Measurements from ENCODE around the gene CLTCL1. TPM values are rescaled to one million over a fixed set of nuclear protein-coding genes. Genes with fewer than 3 reads are reported as not detected.
"Not testable (repeated sequence)": the region's sequence is repeated elsewhere in the genome, so short reads cannot be mapped to it uniquely, and the experiment has no call there.

The CLTCL1 gene
- total RNA-seq, 1 donor from 2014 or later: 2.8 TPM

GRCh38 chr22:19290400-19291217 lies 910 bp downstream of the CLTCL1 start:
- DNase-seq (ENCODE audit: low read depth in 2 of 2): peak in 1 of 2 donors; percentile 10

- no peak for DNase-seq (ENCODE audit: low read depth in 2 of 2)
Measured at GRCh38 chr22:19289475-19290161, 1.9 kb downstream of the CLTCL1 start.

GRCh38 chr22:19287889-19288288 lies 3.6 kb downstream of the CLTCL1 start:
- no peak for DNase-seq (ENCODE audit: low read depth in 2 of 2)

GRCh38 chr22:19287076-19287707 lies 4.3 kb downstream of the CLTCL1 start:
- DNase-seq (ENCODE audit: low read depth in 2 of 2): no peak

GRCh38 chr22:19285831-19286230 lies 5.7 kb downstream of the CLTCL1 start:
- DNase-seq (ENCODE audit: low read depth in 2 of 2): no peak

- not testable (repeated sequence) for DNase-seq (ENCODE audit: low read depth in 2 of 2)
Measured at GRCh38 chr22:19279143-19279542, 12.4 kb downstream of the CLTCL1 start.

- no peak for DNase-seq (ENCODE audit: low read depth in 2 of 2)
Measured at GRCh38 chr22:19277785-19278184, 13.7 kb downstream of the CLTCL1 start.

GRCh38 chr22:19275919-19276600 lies 15.5 kb downstream of the CLTCL1 start:
- DNase-seq (ENCODE audit: low read depth in 2 of 2): no peak

- DNase-seq (ENCODE audit: low read depth in 2 of 2): no peak
Measured at GRCh38 chr22:19275513-19275912, 16.0 kb downstream of the CLTCL1 start.

- no peak for DNase-seq (ENCODE audit: low read depth in 2 of 2)
Measured at GRCh38 chr22:19275104-19275503, 16.4 kb downstream of the CLTCL1 start.

- no peak for DNase-seq (ENCODE audit: low read depth in 2 of 2)
Measured at GRCh38 chr22:19271856-19272535, 19.5 kb downstream of the CLTCL1 start.

- DNase-seq (ENCODE audit: low read depth in 2 of 2): no peak
Measured at GRCh38 chr22:19271273-19271855, 20.2 kb downstream of the CLTCL1 start.

- no peak for DNase-seq (ENCODE audit: low read depth in 2 of 2)
Measured at GRCh38 chr22:19270873-19271272, 20.6 kb downstream of the CLTCL1 start.

- no peak for DNase-seq (ENCODE audit: low read depth in 2 of 2)
Measured at GRCh38 chr22:19266547-19267086, 24.9 kb downstream of the CLTCL1 start.

- DNase-seq (ENCODE audit: low read depth in 2 of 2): no peak
Measured at GRCh38 chr22:19265779-19266178, 25.7 kb downstream of the CLTCL1 start.

- no peak for DNase-seq (ENCODE audit: low read depth in 2 of 2)
Measured at GRCh38 chr22:19260804-19261203, 30.7 kb downstream of the CLTCL1 start.

GRCh38 chr22:19260194-19260593 lies 31.3 kb downstream of the CLTCL1 start:
- no peak for DNase-seq (ENCODE audit: low read depth in 2 of 2)

- DNase-seq (ENCODE audit: low read depth in 2 of 2): not testable (repeated sequence)
Measured at GRCh38 chr22:19258968-19259288, 32.6 kb downstream of the CLTCL1 start.

- no peak for DNase-seq (ENCODE audit: low read depth in 2 of 2)
Measured at GRCh38 chr22:19258371-19258770, 33.1 kb downstream of the CLTCL1 start.

- DNase-seq (ENCODE audit: low read depth in 2 of 2): not testable (repeated sequence)
Measured at GRCh38 chr22:19256362-19256761, 35.2 kb downstream of the CLTCL1 start.

- no peak for DNase-seq (ENCODE audit: low read depth in 2 of 2)
Measured at GRCh38 chr22:19253143-19253542, 38.4 kb downstream of the CLTCL1 start.

All from dermis microvascular lymphatic vessel endothelial cell (primary cell).